Measurements from ENCODE around the gene MGLL.

The MGLL gene

DNA sequence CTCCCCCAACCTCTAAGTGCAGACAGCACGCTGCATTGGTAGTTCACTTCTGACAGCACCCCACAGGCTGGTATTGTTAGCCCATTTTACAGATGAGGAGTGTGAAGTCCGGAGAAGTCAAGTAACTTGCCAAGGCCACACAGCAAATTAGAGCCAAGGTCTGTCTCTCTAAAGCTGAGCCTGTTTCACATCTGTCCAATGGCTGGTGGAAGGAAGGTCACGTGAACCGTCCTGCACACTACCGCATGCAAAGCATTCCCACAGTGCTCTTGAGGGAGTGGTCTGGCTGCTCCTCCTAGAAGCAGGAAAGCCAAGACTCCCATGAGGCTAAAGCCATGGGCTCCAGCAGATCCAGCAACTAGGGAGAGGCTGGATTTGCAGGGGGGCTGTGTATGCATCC lies 50.0 kb downstream of the MGLL start:
- no peak for DNase-seq

GRCh38 chr3:127771746-127772145 lies 50.6 kb downstream of the MGLL start:
- peak in 2 of 4 experiments; percentile 30 to 33 for DNase-seq

DNA sequence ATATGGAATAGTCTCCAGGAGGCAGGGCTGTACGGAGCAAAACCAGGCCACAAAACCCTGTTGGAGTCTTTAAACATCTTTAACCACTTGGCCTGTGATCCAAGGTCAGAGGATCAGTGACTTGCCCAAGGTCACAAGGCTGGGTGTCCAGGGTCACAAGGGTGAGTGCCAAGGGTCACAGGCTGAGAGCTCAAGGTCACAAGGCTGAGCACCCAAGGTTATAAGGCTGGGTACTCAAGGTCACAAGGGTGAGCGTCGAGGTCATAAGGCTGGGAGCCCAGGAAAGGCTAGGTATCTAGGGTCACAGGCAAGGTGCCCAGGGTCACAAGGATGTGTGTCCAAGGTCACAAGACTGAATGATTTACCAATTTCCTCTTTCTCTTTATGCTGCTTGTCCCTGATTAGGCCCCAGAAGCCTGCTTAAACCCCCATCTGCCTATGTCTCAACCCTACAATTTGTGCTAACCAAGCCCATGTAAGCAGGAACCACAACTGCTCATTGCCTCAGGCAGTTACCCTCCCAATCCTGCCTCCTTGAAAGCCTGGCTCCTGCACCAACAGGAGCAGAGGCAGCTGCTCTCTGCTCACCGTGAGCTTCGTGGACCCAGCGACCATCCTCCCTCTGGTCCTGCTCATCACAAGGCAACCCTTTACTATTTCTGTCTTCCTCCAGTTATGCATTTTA lies 51.5 kb downstream of the MGLL start:
- peak; percentile 80 to 93 (median 87) for DNase-seq

- DNase-seq, result no peak
Observed at GRCh38 chr3:127769284-127770081, 52.8 kb downstream of the MGLL start.

- peak; percentile 75 to 95 (median 85) for DNase-seq
Observed at GRCh38 chr3:127768346-127769008, 53.8 kb downstream of the MGLL start.

GRCh38 chr3:127767126-127767525 lies 55.2 kb downstream of the MGLL start:
- no peak for DNase-seq

- no peak for DNase-seq
Observed at GRCh38 chr3:127765735-127766134, 56.6 kb downstream of the MGLL start.

DNA sequence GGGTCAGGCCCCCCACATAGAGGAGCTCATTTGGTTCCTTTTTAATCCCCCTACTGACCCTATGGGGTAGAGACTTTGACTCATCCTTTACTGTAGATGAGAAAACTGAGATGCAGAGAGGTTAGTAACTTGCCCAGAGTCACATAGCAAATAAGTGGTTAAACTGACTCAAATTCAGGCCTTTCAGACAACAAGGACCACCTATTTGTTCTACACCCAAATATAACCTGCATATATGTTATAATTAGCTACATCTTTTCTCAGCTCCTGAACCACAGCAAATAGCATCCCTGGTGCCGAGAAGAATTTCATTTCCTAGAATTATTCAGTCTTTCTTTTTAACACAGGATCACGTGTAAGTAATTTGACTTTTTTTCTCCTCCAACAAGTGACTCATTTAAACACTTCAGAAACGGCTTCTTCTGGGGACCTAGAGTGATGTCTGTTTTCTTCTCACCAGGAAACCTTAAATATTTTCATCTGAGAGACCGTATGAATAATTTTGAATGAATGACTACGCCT lies 57.4 kb downstream of the MGLL start:
- DNase-seq, result no peak

GRCh38 chr3:127764301-127764700 lies 58.0 kb downstream of the MGLL start:
- DNase-seq, result no peak

DNA sequence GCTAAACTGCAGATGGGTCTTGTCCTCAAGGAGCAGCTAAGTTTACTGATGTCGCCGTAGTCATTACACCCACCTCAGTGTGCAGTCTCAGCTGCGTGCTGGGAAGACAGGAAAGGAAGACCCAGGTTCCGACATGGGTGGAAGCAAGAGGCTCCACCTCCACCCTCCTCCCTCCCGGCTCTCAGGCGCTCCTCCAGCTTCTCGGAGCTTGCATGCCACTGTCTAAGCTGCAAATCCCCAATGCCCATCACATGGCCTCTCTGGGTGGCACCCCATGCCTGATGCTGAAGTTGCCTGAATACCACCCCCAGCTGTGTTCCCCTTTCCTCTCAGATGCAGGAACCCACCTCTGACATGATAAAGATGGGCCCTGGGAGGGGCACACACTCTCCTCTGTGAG lies 58.5 kb downstream of the MGLL start:
- DNase-seq, result peak in 3 of 4 experiments; percentile 50 to 65 (median 63)

GRCh38 chr3:127763337-127763736 lies 59.0 kb downstream of the MGLL start:
- no peak for DNase-seq

DNA sequence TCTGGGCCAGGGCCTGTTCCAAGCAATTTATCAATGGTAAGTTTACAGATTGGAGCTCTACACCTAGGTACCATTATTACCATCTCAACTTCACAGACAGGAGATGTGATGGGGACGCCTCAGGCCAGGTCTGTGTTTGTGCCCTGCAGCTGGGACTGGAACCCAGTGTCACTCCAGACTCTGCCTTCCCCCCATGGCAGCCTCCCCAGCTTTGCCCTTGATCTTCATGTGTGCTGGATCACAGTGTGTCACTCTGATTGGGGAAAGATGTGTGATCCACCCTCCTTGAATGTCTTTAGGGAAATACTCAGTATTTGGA lies 59.6 kb downstream of the MGLL start:
- no peak for DNase-seq

DNA sequence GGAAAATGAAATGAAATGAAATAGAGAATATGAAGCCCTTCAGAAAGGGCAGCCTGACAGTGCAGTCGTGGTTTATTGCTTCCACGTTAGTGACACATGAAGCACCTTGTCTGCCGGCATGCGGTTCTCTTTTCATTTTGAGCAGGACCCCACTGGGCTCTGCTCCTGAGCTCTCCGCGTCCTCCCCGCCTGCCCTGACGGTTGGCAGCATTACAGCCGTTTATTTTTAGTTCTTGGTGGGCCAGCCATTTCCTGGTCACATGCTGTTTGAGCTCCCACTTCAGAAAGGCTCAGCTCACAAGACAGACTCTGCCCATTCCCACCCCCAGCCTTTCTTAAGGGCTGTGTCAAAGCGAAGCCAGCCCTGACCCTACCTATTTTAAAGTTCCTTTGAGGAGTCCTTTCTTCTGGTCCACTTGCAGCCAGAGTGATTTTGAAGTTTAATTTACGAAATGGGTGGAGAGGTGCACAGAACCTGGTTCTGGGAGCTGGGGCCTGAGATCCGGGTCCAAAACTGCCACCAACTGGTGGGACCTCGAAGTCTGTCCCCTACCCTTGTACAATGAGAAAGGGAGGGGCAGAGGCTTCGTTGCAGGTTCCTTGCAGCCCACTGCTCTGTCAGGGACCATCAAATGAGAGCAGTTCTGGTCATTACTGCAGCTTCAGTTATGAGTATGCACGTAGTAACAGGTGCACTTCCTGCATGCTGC lies 60.1 kb downstream of the MGLL start:
- peak; percentile 63 to 84 (median 79) for DNase-seq

DNA sequence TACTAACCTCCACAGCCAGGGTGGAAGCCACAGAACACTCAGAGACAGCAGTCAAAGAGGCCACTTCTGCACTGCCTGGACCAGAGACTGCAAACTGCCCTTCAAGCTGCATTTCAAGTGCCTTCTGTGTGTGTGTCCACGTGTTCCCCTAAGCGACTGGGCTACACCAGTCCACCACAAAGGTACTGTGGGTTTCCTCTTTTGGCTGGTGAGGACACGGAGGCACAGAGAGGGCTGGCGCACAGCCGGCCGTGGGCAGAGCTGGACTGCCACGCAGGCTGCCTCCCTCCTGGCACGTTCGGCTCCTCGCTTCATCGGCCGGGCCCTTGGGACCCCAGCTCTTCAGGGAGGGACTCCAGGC lies 60.9 kb downstream of the MGLL start:
- DNase-seq, result peak; percentile 61 to 84 (median 82)

DNA sequence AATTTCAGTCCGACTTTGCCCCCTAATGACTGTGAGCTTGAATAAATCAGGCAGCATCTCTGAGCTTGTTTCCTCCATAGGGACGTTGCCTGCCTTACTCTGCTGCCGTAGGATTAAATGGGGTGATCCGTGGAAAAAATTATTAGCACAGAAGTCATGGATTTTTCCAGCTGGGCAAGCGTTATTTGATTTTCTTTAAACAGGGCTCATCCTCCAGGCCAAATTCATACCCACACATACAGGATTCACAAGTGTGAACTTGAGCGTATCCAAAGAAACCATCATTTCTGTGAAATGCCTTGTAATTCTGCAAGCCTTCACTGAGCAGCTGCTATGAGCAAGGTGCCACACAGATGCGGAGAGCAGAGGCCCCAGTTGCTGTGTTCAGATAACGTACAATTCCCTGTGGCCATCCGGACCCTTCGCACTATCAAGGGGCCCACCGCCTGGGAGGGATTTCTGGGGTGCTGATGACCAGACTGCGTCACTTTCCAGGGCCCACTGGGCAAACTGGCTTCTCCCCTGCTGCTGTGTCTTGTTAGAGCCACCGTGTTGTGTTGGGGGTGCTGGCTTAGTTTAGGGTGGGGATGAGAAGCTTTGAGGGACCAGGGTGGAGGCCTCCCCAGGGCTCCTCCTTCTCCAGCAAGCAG lies 61.4 kb downstream of the MGLL start:
- DNase-seq, result no peak

GRCh38 chr3:127760361-127760760 lies 62.0 kb downstream of the MGLL start:
- no peak for DNase-seq

DNA sequence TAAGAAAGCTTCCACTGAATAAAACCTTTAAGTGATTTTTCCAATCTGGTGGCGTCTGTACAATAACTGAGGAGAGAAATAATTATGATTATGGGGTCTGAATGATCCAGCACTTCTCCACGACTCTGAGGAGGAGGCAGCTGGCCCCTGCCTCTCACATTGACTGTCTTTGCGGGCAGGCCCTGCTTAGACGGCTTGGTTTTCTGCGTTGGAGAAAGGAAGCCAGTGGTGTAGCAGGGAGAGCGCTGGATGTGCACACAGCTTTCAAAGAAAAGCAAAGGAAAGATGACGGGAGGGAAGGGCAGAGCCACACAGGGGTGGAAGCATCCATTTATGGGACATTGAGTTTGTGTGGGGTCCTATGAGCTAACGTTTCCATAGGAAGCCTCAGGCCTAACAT lies 62.5 kb downstream of the MGLL start:
- DNase-seq, result no peak

DNA sequence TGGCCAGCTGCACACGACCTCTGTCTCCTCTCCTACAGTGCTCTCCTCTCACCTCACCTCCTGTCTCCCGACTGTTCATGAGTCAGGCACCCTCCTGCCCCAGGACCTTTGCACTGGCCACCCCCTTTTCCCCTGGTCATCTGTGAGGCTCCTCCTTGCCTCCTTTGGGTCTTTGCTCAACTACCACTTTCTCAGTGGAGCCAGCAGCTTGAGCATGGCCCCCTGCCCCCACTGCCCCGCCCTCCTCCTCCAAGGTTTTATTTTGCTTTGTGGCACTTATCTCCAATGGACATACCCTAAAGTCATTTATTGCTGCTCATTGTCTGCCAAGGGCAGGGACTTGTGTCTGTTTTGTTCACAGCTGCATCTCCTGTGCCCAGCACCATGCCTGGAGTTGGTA lies 64.3 kb downstream of the MGLL start:
- no peak for DNase-seq

DNA sequence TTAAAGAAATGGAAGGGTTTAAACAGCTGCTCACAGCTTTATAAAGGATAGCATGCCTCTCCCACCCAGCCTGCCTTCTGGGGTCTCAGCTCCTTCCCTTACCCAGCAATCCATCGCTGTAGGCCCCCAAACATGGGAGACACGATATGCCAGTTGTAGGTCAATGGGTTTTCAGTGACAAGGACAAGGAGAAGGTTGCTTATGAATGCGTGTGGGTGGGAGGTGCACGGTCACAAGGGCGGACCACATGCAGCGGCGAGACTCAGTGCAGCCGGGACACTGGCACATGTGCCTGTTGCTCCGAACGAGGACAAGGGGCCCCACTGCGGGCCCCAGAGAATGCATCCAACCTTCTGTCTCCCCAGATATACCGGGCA lies 67.0 kb downstream of the MGLL start:
- DNase-seq, result peak; percentile 40 to 80 (median 70)

DNA sequence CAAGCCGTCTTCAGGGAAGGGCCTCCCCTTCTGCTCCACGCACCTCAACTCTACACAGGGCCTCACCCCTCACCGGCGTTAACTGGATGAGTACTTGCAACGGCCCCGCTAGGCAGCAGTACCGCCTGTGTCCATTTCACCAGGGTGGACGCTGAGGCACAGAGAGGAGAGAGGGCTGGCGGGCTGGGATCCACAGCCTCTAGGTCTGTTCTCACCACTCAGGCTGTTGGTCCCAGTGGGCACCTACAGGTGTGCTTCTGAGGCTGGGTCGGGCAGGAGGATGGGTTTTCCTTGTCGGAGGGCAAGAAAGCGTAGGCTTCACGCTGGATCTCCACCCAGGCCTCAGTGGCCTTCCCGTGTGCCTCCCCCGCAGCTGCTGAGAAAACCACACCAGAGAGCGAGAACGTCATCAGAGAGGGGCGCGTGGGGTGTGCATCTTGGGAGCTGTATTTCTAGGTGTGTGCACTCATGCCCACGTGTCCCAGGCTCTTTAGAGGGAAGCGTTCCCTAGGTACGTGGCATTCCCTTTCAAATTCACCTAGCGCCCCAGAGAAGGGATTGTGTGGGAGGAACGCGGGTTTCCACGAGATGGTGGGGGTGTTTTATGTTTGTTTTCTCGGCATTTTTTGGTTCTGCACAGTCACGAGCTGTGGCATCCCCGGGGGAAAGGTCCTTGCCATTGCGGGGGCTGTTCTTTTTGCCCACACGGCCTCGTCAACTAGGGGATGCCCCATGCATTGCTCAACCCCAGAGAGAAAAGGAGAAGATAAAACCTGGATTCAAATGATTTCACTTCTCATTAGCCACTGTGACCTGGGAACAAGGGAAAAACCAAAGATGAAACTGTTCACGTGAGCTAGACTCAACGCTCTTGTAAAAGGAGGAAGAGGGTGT lies 67.7 kb downstream of the MGLL start:
- peak; percentile 92 to 98 (median 96) for DNase-seq

- DNase-seq, result peak; percentile 90 to 97 (median 96)
Observed at GRCh38 chr3:127753898-127754410, 68.4 kb downstream of the MGLL start.
